Activated naive CD8-positive, alpha-beta T cell (primary cell): Measurements from ENCODE around the gene GID8.
"Not testable (repeated sequence)": the region's sequence is repeated elsewhere in the genome, so short reads cannot be mapped to it uniquely, and the experiment has no call there.

Experiments
- H3K27ac Mint-ChIP-seq: one replicate; pipeline ENCODE4 v1.8.0; 2021; ENCODE audit warnings: mixed read lengths
- H3K27me3 Mint-ChIP-seq: one replicate; pipeline ENCODE4 v1.8.0; 2021; ENCODE audit warnings: mixed read lengths
- H3K36me3 Mint-ChIP-seq: one replicate; pipeline ENCODE4 v1.8.0; 2021; ENCODE audit warnings: mixed read lengths
- H3K4me1 Mint-ChIP-seq: one replicate; pipeline ENCODE4 v1.8.0; 2021; ENCODE audit warnings: low read depth, mixed read lengths
- H3K4me3 Mint-ChIP-seq: one replicate; pipeline ENCODE4 v1.8.0; 2021; ENCODE audit warnings: mild to moderate bottlenecking, mixed read lengths
- H3K9me3 Mint-ChIP-seq: one replicate; pipeline ENCODE4 v1.8.0; 2021; ENCODE audit warnings: low read depth, mixed read lengths

The GID8 gene

GRCh38 chr20:62951896-62952372, 14.0 kb downstream of the GID8 start:
- Mint-ChIP-seq H3K27me3 (no peaks in the 10 kb centered on the region), H3K27ac (no peak overlapping the region), H3K4me1 (peaks cover 25% of the 10 kb centered on the region), H3K36me3 (peaks cover 10% of the 10 kb centered on the region), H3K9me3 (no peaks in the 10 kb centered on the region), H3K4me3 (peak overlapping the region; percentile 67)

- no peaks in the 10 kb centered on the region for H3K9me3 Mint-ChIP-seq
- peaks cover 10% of the 10 kb centered on the region for H3K36me3 Mint-ChIP-seq
- H3K27me3 Mint-ChIP-seq, result no peaks in the 10 kb centered on the region
- H3K27ac Mint-ChIP-seq, result peak within 1 kb of the TSS; percentile 66
- H3K4me1 Mint-ChIP-seq, result peaks cover 25% of the 10 kb centered on the region
- H3K4me3 Mint-ChIP-seq, result peak within 1 kb of the TSS; percentile 85
Measured at GRCh38 chr20:62952373-62952967, 14.5 kb downstream of the GID8 start, which contains the start of gene SLC17A9. Gene SLC17A9, plus strand, starts transcription at chr20:62952709. Its CDS starts 122 bp downstream, at chr20:62952831.

GRCh38 chr20:62952968-62953838, 15.3 kb downstream of the GID8 start:
- Mint-ChIP-seq H3K4me1 (peaks cover 25% of the 10 kb centered on the region), H3K9me3 (no peaks in the 10 kb centered on the region), H3K4me3 (peak overlapping the region; percentile 85), H3K27ac (peak overlapping the region; percentile 66), H3K36me3 (peaks cover 10% of the 10 kb centered on the region), H3K27me3 (no peaks in the 10 kb centered on the region)

- H3K4me3 Mint-ChIP-seq, result peak overlapping the region; percentile 85
- peaks cover 7% of the 10 kb centered on the region for H3K36me3 Mint-ChIP-seq
- no peaks in the 10 kb centered on the region for H3K9me3 Mint-ChIP-seq
- no peaks in the 10 kb centered on the region for H3K27me3 Mint-ChIP-seq
- peak overlapping the region; percentile 84 for H3K27ac Mint-ChIP-seq
- H3K4me1 Mint-ChIP-seq, result peaks cover 27% of the 10 kb centered on the region
Measured at GRCh38 chr20:62953839-62954703, 16.1 kb downstream of the GID8 start.

- Mint-ChIP-seq H3K9me3 (no peaks in the 10 kb centered on the region), H3K4me1 (peaks cover 28% of the 10 kb centered on the region), H3K27ac (no peak overlapping the region), H3K27me3 (no peaks in the 10 kb centered on the region), H3K36me3 (no peaks in the 10 kb centered on the region), H3K4me3 (no peak overlapping the region)
Measured at GRCh38 chr20:62955519-62956386, 17.8 kb downstream of the GID8 start.

- H3K27ac Mint-ChIP-seq, result no peak overlapping the region
- no peak overlapping the region for H3K4me3 Mint-ChIP-seq
- H3K9me3 Mint-ChIP-seq, result no peaks in the 10 kb centered on the region
- no peaks in the 10 kb centered on the region for H3K36me3 Mint-ChIP-seq
- H3K27me3 Mint-ChIP-seq, result no peaks in the 10 kb centered on the region
- peaks cover 25% of the 10 kb centered on the region for H3K4me1 Mint-ChIP-seq
Measured at GRCh38 chr20:62956387-62957135, 18.6 kb downstream of the GID8 start.

GRCh38 chr20:62957136-62958117, 19.5 kb downstream of the GID8 start:
- Mint-ChIP-seq H3K9me3 (no peaks in the 10 kb centered on the region), H3K4me1 (peaks cover 22% of the 10 kb centered on the region), H3K27ac (no peak overlapping the region), H3K4me3 (no peak overlapping the region), H3K27me3 (no peaks in the 10 kb centered on the region), H3K36me3 (no peaks in the 10 kb centered on the region)

- Mint-ChIP-seq H3K36me3 (no peaks in the 10 kb centered on the region), H3K4me3 (no peak overlapping the region), H3K9me3 (no peaks in the 10 kb centered on the region), H3K27me3 (no peaks in the 10 kb centered on the region), H3K27ac (no peak overlapping the region), H3K4me1 (peaks cover 17% of the 10 kb centered on the region)
Measured at GRCh38 chr20:62958388-62959100, 20.6 kb downstream of the GID8 start.

- Mint-ChIP-seq H3K27me3 (no peaks in the 10 kb centered on the region), H3K36me3 (no peaks in the 10 kb centered on the region), H3K9me3 (no peaks in the 10 kb centered on the region), H3K27ac (no peak overlapping the region), H3K4me1 (peaks cover 12% of the 10 kb centered on the region), H3K4me3 (no peak overlapping the region)
Measured at GRCh38 chr20:62959101-62959971, 21.4 kb downstream of the GID8 start.

GRCh38 chr20:62959998-62960436, 22.1 kb downstream of the GID8 start:
- Mint-ChIP-seq H3K36me3 (no peaks in the 10 kb centered on the region), H3K4me1 (peaks cover 7% of the 10 kb centered on the region), H3K27me3 (no peaks in the 10 kb centered on the region), H3K4me3 (no peak overlapping the region), H3K9me3 (no peaks in the 10 kb centered on the region), H3K27ac (no peak overlapping the region)

GRCh38 chr20:62960446-62961309, 22.7 kb downstream of the GID8 start:
- not testable (repeated sequence) for H3K27ac Mint-ChIP-seq, H3K9me3 Mint-ChIP-seq, H3K27me3 Mint-ChIP-seq, H3K4me1 Mint-ChIP-seq, H3K4me3 Mint-ChIP-seq, H3K36me3 Mint-ChIP-seq
